H9 (cell line): ENCODE measurements around the gene TIGD1. TPM values are rescaled to one million over a fixed set of nuclear protein-coding genes. Genes with fewer than 3 reads are reported as not detected.

Source experiments
- DNase-seq: peaks from one replicate; pipeline ENCODE4 v3.0.0-alpha.2; 2017
- H2AFZ ChIP-seq: one replicate; pipeline ENCODE4 v1.6.1; 2013; ENCODE audit warnings: mild to moderate bottlenecking, low read length, control low read depth, moderate library complexity
- H2AK5ac ChIP-seq: 2 replicates; pipeline ENCODE4 v1.6.1; 2013; ENCODE audit warnings: low read length, control low read depth, mixed read lengths; ENCODE audit not compliant: insufficient read length
- H2BK120ac ChIP-seq: one replicate; pipeline ENCODE4 v1.6.1; 2013; ENCODE audit warnings: low read depth, mild to moderate bottlenecking, low read length, control low read depth, inconsistent platforms; ENCODE audit not compliant: poor library complexity, severe bottlenecking
- H2BK12ac ChIP-seq: 2 replicates; pipeline ENCODE4 v1.6.1; 2013; ENCODE audit warnings: low read length, control low read depth, mixed read lengths, low read depth; ENCODE audit not compliant: insufficient read length
- H2BK15ac ChIP-seq: 2 replicates; pipeline ENCODE4 v1.6.1; 2013; ENCODE audit warnings: low read depth, low read length, control low read depth
- H2BK20ac ChIP-seq: one replicate; pipeline ENCODE4 v1.6.1; 2013; ENCODE audit warnings: low read depth, mild to moderate bottlenecking, low read length, control low read depth, inconsistent platforms; ENCODE audit not compliant: poor library complexity, severe bottlenecking
- H2BK5ac ChIP-seq: 2 replicates; pipeline ENCODE4 v1.6.1; 2013; ENCODE audit warnings: low read length, control low read depth, mixed read lengths; ENCODE audit not compliant: insufficient read length
- H3K14ac ChIP-seq: 2 replicates; pipeline ENCODE4 v1.6.1; 2013; ENCODE audit warnings: low read length, control low read depth; ENCODE audit not compliant: insufficient read depth
- H3K18ac ChIP-seq: 2 replicates; pipeline ENCODE4 v1.6.1; 2013; ENCODE audit warnings: low read depth, mild to moderate bottlenecking, mixed read lengths, low read length, control low read depth; ENCODE audit not compliant: insufficient read length
- H3K23ac ChIP-seq: 2 replicates; pipeline ENCODE4 v1.6.1; 2013; ENCODE audit warnings: low read length, control low read depth, mixed read lengths, low read depth; ENCODE audit not compliant: insufficient read length
- H3K23me2 ChIP-seq: 2 replicates; pipeline ENCODE4 v1.6.1; 2013; ENCODE audit warnings: low read depth, mild to moderate bottlenecking, mixed read lengths, low read length, control low read depth; ENCODE audit not compliant: insufficient read length, poor library complexity, severe bottlenecking
- H3K27ac ChIP-seq: 2 replicates; pipeline ENCODE4 v1.5.1; 2013; ENCODE audit warnings: low read length, control low read depth, mixed read lengths, low read depth; ENCODE audit not compliant: insufficient read length
- H3K27me3 ChIP-seq: 2 replicates; pipeline ENCODE4 v1.6.1; 2013; ENCODE audit warnings: low read length, control low read depth, inconsistent platforms; ENCODE audit not compliant: insufficient read depth
- H3K4ac ChIP-seq: 2 replicates; pipeline ENCODE4 v1.6.1; 2013; ENCODE audit warnings: low read depth, mild to moderate bottlenecking, control low read depth, inconsistent platforms, low read length, moderate library complexity
- H3K4me1 ChIP-seq: 2 replicates; pipeline ENCODE4 v1.6.1; 2013; ENCODE audit warnings: low read length, control low read depth, inconsistent platforms; ENCODE audit not compliant: insufficient read depth
- H3K4me2 ChIP-seq: 2 replicates; pipeline ENCODE4 v1.6.1; 2013; ENCODE audit warnings: low read length, control low read depth, mixed read lengths; ENCODE audit not compliant: insufficient read length, insufficient read depth
- H3K56ac ChIP-seq: 2 replicates; pipeline ENCODE4 v1.6.1; 2013; ENCODE audit warnings: low read depth, mild to moderate bottlenecking, mixed read lengths, low read length, control low read depth; ENCODE audit not compliant: insufficient read length
- H3K79me1 ChIP-seq: 2 replicates; pipeline ENCODE4 v1.6.1; 2013; ENCODE audit warnings: low read depth, mild to moderate bottlenecking, moderate library complexity, low read length, control low read depth, inconsistent platforms; ENCODE audit not compliant: insufficient read depth, poor library complexity, severe bottlenecking
- H3K79me2 ChIP-seq: 2 replicates; pipeline ENCODE4 v1.6.1; 2013; ENCODE audit warnings: low read length, control low read depth, inconsistent platforms; ENCODE audit not compliant: insufficient read depth
- H3K9ac ChIP-seq: 2 replicates; pipeline ENCODE4 v1.6.1; 2013; ENCODE audit warnings: low read length, control low read depth, mixed read lengths; ENCODE audit not compliant: insufficient read length; ENCODE audit errors: extremely low read depth
- H3K9me3 ChIP-seq: one replicate; pipeline ENCODE4 v1.6.1; 2013; ENCODE audit warnings: low read depth, low read length, inconsistent platforms; ENCODE audit not compliant: control insufficient read depth
- H3T11ph ChIP-seq: one replicate; pipeline ENCODE4 v1.6.1; 2013; ENCODE audit warnings: mild to moderate bottlenecking, low read length, control low read depth, inconsistent platforms
- H4K20me1 ChIP-seq: one replicate; pipeline ENCODE4 v1.6.1; 2013; ENCODE audit not compliant: control insufficient read depth, insufficient read length, insufficient read depth
- H4K5ac ChIP-seq: 2 replicates; pipeline ENCODE4 v1.6.1; 2013; ENCODE audit warnings: low read depth, mild to moderate bottlenecking, mixed read lengths, low read length, control low read depth; ENCODE audit not compliant: insufficient read length
- H4K8ac ChIP-seq: replicated peaks from 2 replicates; pipeline ENCODE4 v1.6.1; 2013; ENCODE audit warnings: low read length, control low read depth, mixed read lengths, low read depth; ENCODE audit not compliant: insufficient read length
- H4K91ac ChIP-seq: 2 replicates; pipeline ENCODE4 v1.6.1; 2013; ENCODE audit warnings: low read depth, mild to moderate bottlenecking, moderate library complexity, mixed read lengths, low read length, control low read depth; ENCODE audit not compliant: insufficient read length
- H3K27ac Mint-ChIP-seq, 3 experiments: 2 replicates in 2 of 3; 3 replicates in 1 of 3; pipeline ENCODE4 v1.8.0; 2020 to 2021; ENCODE audit warnings: mixed read lengths in 3 of 3, mild to moderate bottlenecking in 1 of 3, moderate library complexity in 1 of 3
- H3K27me3 Mint-ChIP-seq: 2 replicates; pipeline ENCODE4 v1.8.0; 2021; ENCODE audit warnings: low read depth, mild to moderate bottlenecking, moderate library complexity, mixed read lengths
- H3K36me3 Mint-ChIP-seq, 3 experiments: 2 replicates in 2 of 3; 3 replicates in 1 of 3; pipeline ENCODE4 v1.8.0; 2020 to 2021; ENCODE audit warnings: low read depth in 3 of 3, mixed read lengths in 3 of 3; ENCODE audit not compliant: insufficient read depth in 1 of 3
- H3K4me1 Mint-ChIP-seq, 2 experiments: 2 replicates each; pipeline ENCODE4 v1.8.0; 2020; ENCODE audit warnings: mixed read lengths in 2 of 2
- H3K4me3 Mint-ChIP-seq, 2 experiments: 2 replicates in 1 of 2; 3 replicates in 1 of 2; pipeline ENCODE4 v1.8.0; 2020 to 2021; ENCODE audit warnings: mild to moderate bottlenecking in 2 of 2, mixed read lengths in 2 of 2, moderate library complexity in 1 of 2
- H3K9me3 Mint-ChIP-seq, 2 experiments: 2 replicates in 1 of 2; 3 replicates in 1 of 2; pipeline ENCODE4 v1.8.0; 2020; ENCODE audit warnings: mild to moderate bottlenecking in 2 of 2, mixed read lengths in 2 of 2, moderate library complexity in 1 of 2
- CTCF ChIP-seq: fragments of 200-600 bp; sonication (generic); conservative IDR thresholded peaks from 3 replicates; pipeline ENCODE4 v1.8.0; 2021; ENCODE audit warnings: antibody characterized with exemption, mild to moderate bottlenecking
- WGBS: extraction: QIAGEN DNeasy Blood & Tissue Kit; methylation state at CpG from one replicate; pipeline ENCODE4 v1.1.7; 2013; ENCODE audit warnings: missing lambda C conversion rate, low lambda C conversion rate, mixed read lengths; ENCODE audit not compliant: insufficient read length; ENCODE audit errors: extremely low coverage; 5-methylcytosine and 5-hydroxymethylcytosine counted together
- total RNA-seq: library from RNA; stranded (reverse); gene quantifications from 2 replicates; pipeline ENCODE4 v1.2.1, GENCODE V29; 2021

Gene TIGD1
- total RNA-seq, 1 experiment from 2014 or later, result 6.3 TPM

DNA sequence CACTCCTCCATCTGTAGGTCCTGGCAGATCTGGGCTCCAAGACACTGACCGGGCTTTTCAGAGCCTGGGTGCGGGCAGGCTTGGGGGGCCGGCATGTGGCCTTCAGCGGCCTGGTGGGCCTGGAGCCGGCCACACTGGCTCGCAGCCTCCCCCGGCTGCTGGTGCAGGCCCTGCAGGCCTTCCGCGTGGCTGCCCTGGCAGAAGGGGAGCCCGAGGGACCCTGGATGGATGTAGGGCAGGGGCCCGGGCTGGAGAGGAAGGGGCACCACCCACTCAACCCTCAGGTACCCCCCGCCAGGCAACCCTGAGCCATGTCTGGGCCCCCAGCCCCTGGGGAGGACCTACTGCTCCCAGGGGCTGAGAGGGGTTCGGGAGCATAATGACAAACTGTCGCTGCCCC lies 25.2 kb downstream of the TIGD1 start:
- H3K79me1 ChIP-seq, result no peaks in the 10 kb centered on the region
- peaks cover 0 to 1% (median 0%) of the 10 kb centered on the region in 3 experiments; a peak in 1 of 7 replicates for H3K36me3 Mint-ChIP-seq
- no peak overlapping the region for H2AFZ ChIP-seq
- no peak overlapping the region for H2BK120ac ChIP-seq
- no peak overlapping the region for H3K9ac ChIP-seq
- peaks cover 5 to 24% of the 10 kb centered on the region in 2 experiments for H3K4me1 Mint-ChIP-seq
- no peaks in the 10 kb centered on the region for H3K9me3 ChIP-seq
- no peak overlapping the region for H3K14ac ChIP-seq
- peaks cover 14% of the 10 kb centered on the region for H3K23me2 ChIP-seq
- H3K4me3 Mint-ChIP-seq, result no peak overlapping the region
- no peak overlapping the region for H4K8ac ChIP-seq
- no peak overlapping the region for H4K5ac ChIP-seq
- H3K4me2 ChIP-seq, result no peak overlapping the region
- no peaks in the 10 kb centered on the region for H3K9me3 Mint-ChIP-seq
- no peak overlapping the region for H2BK12ac ChIP-seq
- no peak overlapping the region for H4K91ac ChIP-seq
- TF ChIP-seq CTCF, result no peak
- H3K23ac ChIP-seq, result no peak overlapping the region
- H3K4ac ChIP-seq, result no peak overlapping the region
- H3K27me3 Mint-ChIP-seq, result peaks cover 79% of the 10 kb centered on the region
- no peak overlapping the region for H3K27ac ChIP-seq
- H3K18ac ChIP-seq, result no peak overlapping the region
- H2BK5ac ChIP-seq, result no peak overlapping the region
- no peak overlapping the region for H3K27ac Mint-ChIP-seq
- H3T11ph ChIP-seq, result no peak overlapping the region
- H2AK5ac ChIP-seq, result no peak overlapping the region
- no peaks in the 10 kb centered on the region for H3K79me2 ChIP-seq
- H2BK20ac ChIP-seq, result no peak overlapping the region
- H3K27me3 ChIP-seq, result peaks cover 15% of the 10 kb centered on the region
- H3K56ac ChIP-seq, result no peak overlapping the region
- DNase-seq, result no peak
- WGBS, result no CpG with 5 or more reads among the region's 14 CpGs
- H2BK15ac ChIP-seq, result no peak overlapping the region
- no peaks in the 10 kb centered on the region for H3K4me1 ChIP-seq
- H4K20me1 ChIP-seq, result no peaks in the 10 kb centered on the region
